NT2/D1 (cell line): ENCODE measurements around the gene SLC2A3.
"Not testable (repeated sequence)": the region's sequence is repeated elsewhere in the genome, so short reads cannot be mapped to it uniquely, and the experiment has no call there.

Experiments
- YY1 ChIP-seq: IDR thresholded peaks from 2 replicates; pipeline ENCODE4 v1.6.1; 2011; ENCODE audit not compliant: insufficient read length, insufficient read depth
- ZNF274 ChIP-seq: IDR thresholded peaks from 2 replicates; pipeline ENCODE4 v1.6.1; 2011; ENCODE audit warnings: mild to moderate bottlenecking, low read depth, low read length

DNA sequence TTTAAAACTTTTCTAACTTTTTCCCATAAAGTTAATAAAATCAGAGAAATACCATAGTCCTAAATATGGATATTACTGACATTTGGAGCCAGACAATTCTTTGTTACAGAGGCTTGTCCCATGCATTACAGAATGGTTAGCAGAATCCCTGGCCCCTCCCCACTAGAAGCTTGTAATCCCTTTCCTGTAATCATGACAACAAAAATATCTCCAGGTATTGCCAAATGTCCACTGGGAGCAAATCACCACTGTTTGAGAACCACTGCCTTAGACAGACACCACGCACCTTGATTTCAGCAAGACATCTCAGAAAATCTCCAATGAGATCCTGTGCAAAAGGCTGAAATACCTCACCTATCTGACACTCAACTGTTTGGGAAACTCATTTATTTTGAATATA lies 47.5 kb upstream of the SLC2A3 start:
- TF ChIP-seq YY1, ZNF274: not testable (repeated sequence)
